ENCODE measurements around the gene CLCN2.

The CLCN2 gene

DNA sequence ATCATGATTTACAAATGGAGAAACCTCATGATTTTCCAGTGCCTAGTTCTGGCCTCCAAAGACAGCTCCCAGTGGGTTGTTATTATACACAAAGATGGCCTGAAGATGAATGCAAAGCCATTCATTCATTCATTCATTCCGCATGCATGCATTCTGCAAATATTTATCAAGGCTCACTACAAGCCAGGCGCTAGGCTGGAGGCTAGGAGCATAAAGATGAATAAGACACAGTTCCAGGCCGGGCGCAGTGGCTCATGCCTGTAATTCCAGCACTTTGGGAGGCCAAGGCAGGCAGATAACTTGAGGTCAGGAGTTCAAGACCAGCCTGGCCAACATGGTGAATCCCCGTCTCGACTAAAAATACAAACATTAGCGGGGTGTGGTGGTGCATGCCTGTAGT, 64.8 kb downstream of the CLCN2 start:
- no peak for DNase-seq (ENCODE audit: low read depth)
